Effector memory CD4-positive, alpha-beta T cell (primary cell): Measurements from ENCODE around the gene NPEPL1.

Experiments used
- DNase-seq, 3 donors: peaks; one replicate each; pipeline ENCODE4 v3.0.0-alpha.2; 2020
- H3K27ac ChIP-seq: 2 replicates; pipeline ENCODE4 v1.7.0; 2013; ENCODE audit warnings: mild to moderate bottlenecking, low read length, moderate library complexity; ENCODE audit not compliant: insufficient read depth, poor library complexity, severe bottlenecking
- H3K27me3 ChIP-seq: replicated peaks from 2 replicates; pipeline ENCODE4 v1.7.0; 2013; ENCODE audit warnings: mild to moderate bottlenecking, low read length; ENCODE audit not compliant: insufficient read depth, control insufficient read depth, poor library complexity, severe bottlenecking
- H3K36me3 ChIP-seq: 2 replicates; pipeline ENCODE4 v1.7.0; 2013; ENCODE audit warnings: mild to moderate bottlenecking, low read length, moderate library complexity; ENCODE audit not compliant: control insufficient read depth, insufficient read depth
- H3K4me1 ChIP-seq: 2 replicates; pipeline ENCODE4 v1.7.0; 2013; ENCODE audit warnings: low read length, mild to moderate bottlenecking; ENCODE audit not compliant: control insufficient read depth, insufficient read depth, poor library complexity, severe bottlenecking
- H3K4me3 ChIP-seq: 2 replicates; pipeline ENCODE4 v1.7.0; 2013; ENCODE audit warnings: low read length, low read depth, mild to moderate bottlenecking; ENCODE audit not compliant: insufficient read depth, poor library complexity, severe bottlenecking
- H3K9me3 ChIP-seq: 2 replicates; pipeline ENCODE4 v1.7.0; 2013; ENCODE audit warnings: mild to moderate bottlenecking, low read length, moderate library complexity; ENCODE audit not compliant: control insufficient read depth

The NPEPL1 gene

DNA sequence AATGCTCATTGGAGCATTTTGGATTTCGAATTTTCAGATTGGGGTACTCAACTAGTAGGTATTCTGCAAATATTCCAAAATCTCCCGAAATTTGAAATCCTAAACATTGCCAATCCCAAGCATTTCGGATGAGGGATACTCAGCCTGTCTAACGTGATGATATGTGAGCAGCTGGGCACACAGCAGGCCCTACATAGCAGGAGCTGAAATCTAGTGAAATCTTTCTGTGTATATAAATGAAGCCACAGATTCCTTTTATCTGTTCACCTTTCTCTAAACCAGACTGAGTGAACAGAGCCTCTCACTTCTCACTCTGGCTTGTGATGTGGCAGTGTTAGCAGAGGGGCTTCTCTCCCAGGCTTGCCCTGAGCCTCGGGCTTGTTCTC lies 23.7 kb upstream of the NPEPL1 start:
- DNase-seq, result no peak
- Histone ChIP-seq H3K4me3 (no peak overlapping the region), H3K27me3 (no peaks in the 10 kb centered on the region), H3K27ac (no peak overlapping the region), H3K4me1 (no peaks in the 10 kb centered on the region), H3K9me3 (no peaks in the 10 kb centered on the region), H3K36me3 (peaks cover 48% of the 10 kb centered on the region)

DNA sequence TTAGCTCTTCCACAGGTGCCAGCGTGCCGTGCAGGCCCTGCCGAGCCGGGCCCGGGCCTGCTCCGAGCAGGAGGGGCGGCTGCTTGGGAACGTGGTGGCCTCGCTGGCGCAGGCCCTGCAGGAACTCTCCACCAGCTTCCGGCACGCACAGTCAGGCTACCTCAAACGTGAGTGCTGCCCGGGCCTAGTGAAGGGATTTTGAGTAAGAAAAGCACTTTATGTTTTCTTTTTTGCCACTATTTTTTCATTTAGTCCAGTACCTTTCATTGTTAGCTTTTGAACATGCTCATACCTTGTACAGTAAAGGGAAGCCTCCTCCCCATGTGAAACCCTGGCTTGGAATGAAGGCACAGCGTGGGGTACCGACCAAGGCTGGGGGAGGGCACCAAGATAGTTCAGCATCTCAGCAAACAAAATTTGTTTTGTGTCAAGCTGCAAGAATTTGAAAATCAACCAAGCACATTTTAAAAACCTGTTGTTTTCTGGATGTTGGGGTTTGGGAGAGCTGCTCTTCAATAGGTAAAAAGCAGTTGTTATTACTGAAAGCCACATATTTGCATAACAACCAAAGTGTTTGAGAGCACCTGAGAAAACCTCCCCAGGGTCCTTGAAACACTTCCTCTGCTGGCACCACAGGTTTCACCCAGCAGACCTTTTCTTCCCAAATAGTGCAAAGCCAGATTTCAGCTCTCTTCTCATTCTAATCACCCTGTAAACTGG lies 23.2 kb upstream of the NPEPL1 start:
- no peaks in the 10 kb centered on the region for H3K27me3 ChIP-seq
- no peaks in the 10 kb centered on the region for H3K9me3 ChIP-seq
- H3K27ac ChIP-seq, result no peak overlapping the region
- peaks cover 54% of the 10 kb centered on the region for H3K36me3 ChIP-seq
- H3K4me1 ChIP-seq, result no peaks in the 10 kb centered on the region
- H3K4me3 ChIP-seq, result no peak overlapping the region
- no peak for DNase-seq

GRCh38 chr20:58670102-58670501 lies 22.5 kb upstream of the NPEPL1 start:
- Histone ChIP-seq H3K27me3 (no peaks in the 10 kb centered on the region), H3K36me3 (peaks cover 60% of the 10 kb centered on the region), H3K4me1 (no peaks in the 10 kb centered on the region), H3K27ac (no peak overlapping the region), H3K4me3 (no peak overlapping the region), H3K9me3 (no peaks in the 10 kb centered on the region)
- no peak for DNase-seq

DNA sequence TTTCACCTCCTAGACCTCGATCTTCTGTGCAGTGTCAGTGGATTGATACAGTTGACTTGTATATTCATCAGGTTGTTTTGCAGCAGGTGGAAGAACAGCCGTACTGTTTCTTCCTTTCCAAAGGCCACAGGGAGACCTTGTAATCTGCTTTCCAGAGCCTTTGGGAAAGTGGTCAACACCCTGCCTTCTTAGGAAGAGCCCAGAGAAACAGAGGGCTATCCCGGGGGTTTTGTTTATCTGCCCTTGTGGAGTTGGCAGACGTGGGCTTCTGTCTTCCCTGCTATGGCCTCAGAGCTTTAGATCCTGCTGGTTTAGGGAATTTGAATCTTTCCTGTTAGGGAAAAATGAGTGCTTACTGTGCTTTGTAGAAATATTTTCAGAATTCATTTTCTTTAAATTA lies 21.9 kb upstream of the NPEPL1 start:
- H3K27me3 ChIP-seq, result no peaks in the 10 kb centered on the region
- no peaks in the 10 kb centered on the region for H3K4me1 ChIP-seq
- H3K36me3 ChIP-seq, result peaks cover 64% of the 10 kb centered on the region
- no peak overlapping the region for H3K4me3 ChIP-seq
- no peaks in the 10 kb centered on the region for H3K9me3 ChIP-seq
- DNase-seq, result no peak
- no peak overlapping the region for H3K27ac ChIP-seq

- Histone ChIP-seq H3K9me3 (no peaks in the 10 kb centered on the region), H3K27me3 (no peaks in the 10 kb centered on the region), H3K4me1 (no peaks in the 10 kb centered on the region), H3K4me3 (no peak overlapping the region), H3K27ac (no peak overlapping the region), H3K36me3 (peaks cover 73% of the 10 kb centered on the region)
- DNase-seq, result no peak
These were observed 19.5 kb upstream of the NPEPL1 start for GRCh38 chr20:58673119-58673518.

- H3K9me3 ChIP-seq, result no peaks in the 10 kb centered on the region
- no peak overlapping the region for H3K27ac ChIP-seq
- no peak overlapping the region for H3K4me3 ChIP-seq
- H3K36me3 ChIP-seq, result peaks cover 67% of the 10 kb centered on the region
- no peaks in the 10 kb centered on the region for H3K27me3 ChIP-seq
- H3K4me1 ChIP-seq, result no peaks in the 10 kb centered on the region
- DNase-seq, result no peak
These were observed 17.4 kb upstream of the NPEPL1 start for GRCh38 chr20:58675146-58675584.

GRCh38 chr20:58675641-58676040 lies 17.0 kb upstream of the NPEPL1 start:
- Histone ChIP-seq H3K4me3 (no peak overlapping the region), H3K36me3 (peaks cover 67% of the 10 kb centered on the region), H3K9me3 (no peaks in the 10 kb centered on the region), H3K4me1 (no peaks in the 10 kb centered on the region), H3K27me3 (no peaks in the 10 kb centered on the region), H3K27ac (no peak overlapping the region)
- DNase-seq, result no peak

- no peak for DNase-seq
- Histone ChIP-seq H3K27me3 (no peaks in the 10 kb centered on the region), H3K9me3 (no peaks in the 10 kb centered on the region), H3K36me3 (peaks cover 63% of the 10 kb centered on the region), H3K27ac (no peak overlapping the region), H3K4me3 (no peak overlapping the region), H3K4me1 (no peaks in the 10 kb centered on the region)
These were observed 16.4 kb upstream of the NPEPL1 start for GRCh38 chr20:58676161-58676560.

DNA sequence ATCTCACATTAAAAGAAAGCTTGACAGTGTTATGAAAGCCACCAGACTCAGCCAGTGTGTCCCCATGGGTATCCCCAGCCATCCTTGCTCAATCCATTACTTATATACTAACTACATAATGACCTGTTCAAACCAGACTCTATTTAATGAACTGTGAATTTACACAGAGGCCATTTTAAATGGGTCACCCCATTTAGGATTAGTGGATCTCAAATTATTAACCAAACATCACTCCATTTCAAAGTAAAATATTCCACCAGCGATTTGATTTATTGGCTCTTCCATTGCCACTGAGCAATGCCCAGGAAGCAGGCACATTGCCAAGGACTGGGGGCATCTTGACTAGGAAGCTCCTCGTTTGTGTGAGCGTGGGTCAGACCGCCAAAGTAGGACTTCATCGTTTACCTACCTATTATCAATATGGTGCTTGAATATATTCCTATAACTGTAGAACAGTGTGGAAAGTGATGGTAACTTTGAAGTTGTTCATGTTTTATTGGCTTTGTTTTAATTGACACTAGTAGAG lies 15.5 kb upstream of the NPEPL1 start:
- no peak for DNase-seq
- no peak overlapping the region for H3K27ac ChIP-seq
- no peak overlapping the region for H3K4me3 ChIP-seq
- no peaks in the 10 kb centered on the region for H3K27me3 ChIP-seq
- no peaks in the 10 kb centered on the region for H3K4me1 ChIP-seq
- H3K9me3 ChIP-seq, result no peaks in the 10 kb centered on the region
- peaks cover 59% of the 10 kb centered on the region for H3K36me3 ChIP-seq

GRCh38 chr20:58677808-58678207 lies 14.8 kb upstream of the NPEPL1 start:
- Histone ChIP-seq H3K9me3 (no peaks in the 10 kb centered on the region), H3K36me3 (peaks cover 56% of the 10 kb centered on the region), H3K27ac (no peak overlapping the region), H3K4me3 (no peak overlapping the region), H3K27me3 (no peaks in the 10 kb centered on the region), H3K4me1 (no peaks in the 10 kb centered on the region)
- DNase-seq, result no peak
